ENCODE data around the gene AP4E1. TPM values are rescaled to one million over a fixed set of nuclear protein-coding genes. Genes with fewer than 3 reads are reported as not detected.

Gene AP4E1
- total RNA-seq, 4 donors from 2014 or later: 9.9 to 13.2 (median 10.6) TPM

DNA sequence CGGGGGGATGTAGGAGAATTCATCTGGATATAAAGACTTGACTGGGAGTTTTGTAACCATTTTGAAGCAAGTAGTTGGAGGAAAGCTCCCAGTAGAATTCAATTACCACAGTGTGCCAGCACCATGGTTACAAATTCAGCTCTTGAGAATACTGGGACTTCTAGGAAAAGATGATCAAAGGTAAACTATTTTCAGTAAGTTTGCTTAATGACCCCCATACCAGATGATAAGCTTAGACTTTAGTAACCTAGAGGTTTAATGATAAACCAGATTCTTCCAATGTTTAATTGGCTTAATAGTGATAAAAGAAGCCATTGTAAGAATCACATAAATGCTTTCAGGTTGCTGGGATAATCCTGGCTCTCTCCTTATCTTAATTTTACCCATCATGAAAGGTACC, 22.3 kb downstream of the AP4E1 start:
- intact Hi-C loops (cut with DNase I): no loop called here
- Histone ChIP-seq H3K36me3 (peaks cover 39 to 73% (median 58%) of the 10 kb centered on the region in 4 donors), H3K9me3 (no peaks in the 10 kb centered on the region), H3K27me3 (no peaks in the 10 kb centered on the region), H3K4me1 (no peaks in the 10 kb centered on the region), H3K27ac (replicated peaks in 1 of 4) (no peak overlapping the region), H3K4me3 (no peak overlapping the region)
- DNase-seq (ENCODE audit: extremely low spot score): no peak
- 94% methylated on average over 1 of the region's 1 CpG for WGBS
- TF ChIP-seq EP300 (IDR thresholded peaks at IDR 0.05) (no peak), POLR2A (IDR thresholded peaks at IDR 0.05; ENCODE audit: low read depth) (no peak), POLR2AphosphoS5 (IDR thresholded peaks at IDR 0.05) (no peak)
- TF ChIP-seq, protein P1, sequence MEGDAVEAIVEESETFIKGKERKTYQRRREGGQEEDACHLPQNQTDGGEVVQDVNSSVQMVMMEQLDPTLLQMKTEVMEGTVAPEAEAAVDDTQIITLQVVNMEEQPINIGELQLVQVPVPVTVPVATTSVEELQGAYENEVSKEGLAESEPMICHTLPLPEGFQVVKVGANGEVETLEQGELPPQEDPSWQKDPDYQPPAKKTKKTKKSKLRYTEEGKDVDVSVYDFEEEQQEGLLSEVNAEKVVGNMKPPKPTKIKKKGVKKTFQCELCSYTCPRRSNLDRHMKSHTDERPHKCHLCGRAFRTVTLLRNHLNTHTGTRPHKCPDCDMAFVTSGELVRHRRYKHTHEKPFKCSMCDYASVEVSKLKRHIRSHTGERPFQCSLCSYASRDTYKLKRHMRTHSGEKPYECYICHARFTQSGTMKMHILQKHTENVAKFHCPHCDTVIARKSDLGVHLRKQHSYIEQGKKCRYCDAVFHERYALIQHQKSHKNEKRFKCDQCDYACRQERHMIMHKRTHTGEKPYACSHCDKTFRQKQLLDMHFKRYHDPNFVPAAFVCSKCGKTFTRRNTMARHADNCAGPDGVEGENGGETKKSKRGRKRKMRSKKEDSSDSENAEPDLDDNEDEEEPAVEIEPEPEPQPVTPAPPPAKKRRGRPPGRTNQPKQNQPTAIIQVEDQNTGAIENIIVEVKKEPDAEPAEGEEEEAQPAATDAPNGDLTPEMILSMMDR (IDR thresholded peaks at IDR 0.05): no peak

- Histone ChIP-seq H3K9me3 (no peaks in the 10 kb centered on the region), H3K27ac (replicated peaks in 1 of 4) (no peak overlapping the region), H3K36me3 (peaks cover 21 to 58% (median 44%) of the 10 kb centered on the region in 4 donors), H3K4me3 (no peak overlapping the region), H3K27me3 (no peaks in the 10 kb centered on the region), H3K4me1 (no peaks in the 10 kb centered on the region)
- no peak for TF ChIP-seq POLR2AphosphoS5 (IDR thresholded peaks at IDR 0.05)
- TF ChIP-seq POLR2A (IDR thresholded peaks at IDR 0.05; ENCODE audit: low read depth): no peak
- no peak for TF ChIP-seq EP300 (IDR thresholded peaks at IDR 0.05)
- DNase-seq (ENCODE audit: extremely low spot score): no peak
- 89% methylated on average over 1 of the region's 1 CpG for WGBS
- intact Hi-C loops (cut with DNase I): no loop called here
These were observed 24.9 kb downstream of the AP4E1 start for GRCh38 chr15:50933341-50933740.

DNA sequence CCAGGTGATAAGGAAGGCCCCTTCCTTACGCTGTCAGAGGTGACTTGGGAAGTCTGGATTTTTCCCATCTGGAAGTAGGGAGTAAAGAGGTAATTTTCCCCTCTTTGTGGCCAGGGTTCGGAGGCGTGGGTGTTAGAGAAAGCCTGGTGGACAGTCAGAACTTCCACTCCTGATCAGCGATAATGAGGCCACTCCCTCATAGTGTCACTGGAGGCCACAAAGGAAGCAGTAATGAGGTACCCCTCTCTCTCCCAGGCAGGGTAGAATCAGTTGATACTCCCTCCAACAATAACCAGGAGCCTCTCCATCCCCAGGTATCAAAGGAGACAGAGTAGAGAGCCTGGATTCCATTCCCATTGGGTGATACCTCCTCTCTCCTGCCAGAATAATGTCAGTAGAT, 30.0 kb downstream of the AP4E1 start:
- 96% methylated on average over 4 of the region's 4 CpGs for WGBS
- Histone ChIP-seq H3K36me3 (peaks cover 0 to 36% (median 20%) of the 10 kb centered on the region in 4 donors), H3K4me1 (no peaks in the 10 kb centered on the region), H3K9me3 (no peaks in the 10 kb centered on the region), H3K27me3 (no peaks in the 10 kb centered on the region), H3K27ac (replicated peaks in 1 of 4) (no peak overlapping the region), H3K4me3 (no peak overlapping the region)
- no peak for TF ChIP-seq EP300 (IDR thresholded peaks at IDR 0.05)
- no peak for TF ChIP-seq POLR2A (IDR thresholded peaks at IDR 0.05; ENCODE audit: low read depth)
- no peak for TF ChIP-seq POLR2AphosphoS5 (IDR thresholded peaks at IDR 0.05)
- TF ChIP-seq, protein P1 (IDR thresholded peaks at IDR 0.05): no peak
- DNase-seq (ENCODE audit: extremely low spot score): no peak
- intact Hi-C loops (cut with DNase I): no loop called here

DNA sequence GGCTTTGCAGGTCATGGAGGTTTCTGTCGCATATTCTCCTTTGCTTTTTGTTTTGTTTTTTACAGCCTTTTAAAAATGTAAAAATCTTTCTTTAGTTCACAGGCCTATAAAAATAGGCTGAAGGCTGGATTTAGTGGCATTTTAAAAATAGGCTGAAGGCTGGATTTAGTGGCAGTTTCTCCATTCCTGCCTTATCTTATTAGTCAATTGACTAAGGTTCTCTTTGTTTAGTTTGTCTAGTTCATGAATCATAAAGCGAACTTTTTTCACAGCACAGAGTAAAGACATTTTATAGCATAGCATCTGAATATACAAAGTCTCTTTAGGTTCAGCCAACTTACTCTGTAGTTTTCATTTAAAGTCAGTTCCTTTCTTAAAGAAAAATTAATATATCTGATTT, 31.4 kb downstream of the AP4E1 start:
- Histone ChIP-seq H3K36me3 (peaks cover 0 to 47% (median 22%) of the 10 kb centered on the region in 4 donors), H3K27me3 (no peaks in the 10 kb centered on the region), H3K27ac (replicated peaks in 1 of 4) (no peak overlapping the region), H3K9me3 (no peaks in the 10 kb centered on the region), H3K4me3 (no peak overlapping the region), H3K4me1 (no peaks in the 10 kb centered on the region)
- TF ChIP-seq POLR2A (IDR thresholded peaks at IDR 0.05; ENCODE audit: low read depth): no peak
- TF ChIP-seq, protein P1 (IDR thresholded peaks at IDR 0.05): no peak
- no peak for TF ChIP-seq EP300 (IDR thresholded peaks at IDR 0.05)
- TF ChIP-seq POLR2AphosphoS5 (IDR thresholded peaks at IDR 0.05): no peak
- intact Hi-C loops (cut with DNase I): no loop called here
- WGBS: 86% methylated on average over 2 of the region's 2 CpGs
- no peak for DNase-seq (ENCODE audit: extremely low spot score)

- intact Hi-C loops (cut with DNase I): no loop called here
- Histone ChIP-seq H3K4me3 (no peak overlapping the region), H3K9me3 (no peaks in the 10 kb centered on the region), H3K36me3 (peaks cover 0 to 52% (median 25%) of the 10 kb centered on the region in 4 donors), H3K27me3 (no peaks in the 10 kb centered on the region), H3K27ac (replicated peaks in 1 of 4) (no peak overlapping the region), H3K4me1 (no peaks in the 10 kb centered on the region)
- TF ChIP-seq POLR2A (IDR thresholded peaks at IDR 0.05; ENCODE audit: low read depth): no peak
- no peak for TF ChIP-seq EP300 (IDR thresholded peaks at IDR 0.05)
- WGBS: 93% methylated on average over 2 of the region's 2 CpGs
- no peak for DNase-seq (ENCODE audit: extremely low spot score)
These were observed 32.0 kb downstream of the AP4E1 start for GRCh38 chr15:50940506-50940905.

DNA sequence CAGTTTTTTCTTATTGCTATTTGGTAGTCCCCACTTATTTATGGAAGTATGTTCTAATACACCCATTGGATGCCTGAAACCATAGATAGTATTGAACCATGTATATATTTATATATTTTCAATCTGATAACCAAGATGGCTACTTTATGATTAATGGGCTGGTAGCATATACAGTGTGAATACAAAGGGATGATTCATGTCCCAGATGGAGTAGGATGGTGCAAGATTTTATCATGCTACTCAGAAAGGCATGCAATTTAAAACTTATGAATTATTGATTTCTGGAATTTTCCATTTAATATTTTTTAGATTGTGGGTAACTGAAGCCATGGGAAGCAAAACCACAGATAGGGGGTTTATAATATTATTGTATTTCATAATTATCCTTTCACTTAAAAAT, 35.2 kb downstream of the AP4E1 start:
- H3K4me3 ChIP-seq: no peak overlapping the region
- DNase-seq (ENCODE audit: extremely low spot score): no peak
- TF ChIP-seq, protein P1 (IDR thresholded peaks at IDR 0.05): no peak
- TF ChIP-seq POLR2AphosphoS5 (IDR thresholded peaks at IDR 0.05) (no peak), POLR2A (IDR thresholded peaks at IDR 0.05; ENCODE audit: low read depth) (no peak), EP300 (IDR thresholded peaks at IDR 0.05) (no peak)
- no peaks in the 10 kb centered on the region for H3K9me3 ChIP-seq
- intact Hi-C loops (cut with DNase I): no loop called here
- H3K27me3 ChIP-seq: no peaks in the 10 kb centered on the region
- no peak overlapping the region for H3K27ac ChIP-seq (replicated peaks in 1 of 4)
- H3K36me3 ChIP-seq: peaks cover 5 to 40% (median 22%) of the 10 kb centered on the region in 4 donors
- no peaks in the 10 kb centered on the region for H3K4me1 ChIP-seq

Data from esophagus muscularis mucosa (tissue), 4 donors.